ENCODE measurements around the gene FILIP1L.
A peak's percentile ranks its signal among the peaks of the same experiment; 100 is the strongest.

Gene FILIP1L

GRCh38 chr3:99920481-99921376 lies 193.6 kb downstream of the FILIP1L start:
- no peak overlapping the region for H3K4me3 ChIP-seq (replicated peaks in 1 of 2; ENCODE audit: low read depth in 2 of 2, low read length in 2 of 2)
- TF ChIP-seq, protein P1, sequence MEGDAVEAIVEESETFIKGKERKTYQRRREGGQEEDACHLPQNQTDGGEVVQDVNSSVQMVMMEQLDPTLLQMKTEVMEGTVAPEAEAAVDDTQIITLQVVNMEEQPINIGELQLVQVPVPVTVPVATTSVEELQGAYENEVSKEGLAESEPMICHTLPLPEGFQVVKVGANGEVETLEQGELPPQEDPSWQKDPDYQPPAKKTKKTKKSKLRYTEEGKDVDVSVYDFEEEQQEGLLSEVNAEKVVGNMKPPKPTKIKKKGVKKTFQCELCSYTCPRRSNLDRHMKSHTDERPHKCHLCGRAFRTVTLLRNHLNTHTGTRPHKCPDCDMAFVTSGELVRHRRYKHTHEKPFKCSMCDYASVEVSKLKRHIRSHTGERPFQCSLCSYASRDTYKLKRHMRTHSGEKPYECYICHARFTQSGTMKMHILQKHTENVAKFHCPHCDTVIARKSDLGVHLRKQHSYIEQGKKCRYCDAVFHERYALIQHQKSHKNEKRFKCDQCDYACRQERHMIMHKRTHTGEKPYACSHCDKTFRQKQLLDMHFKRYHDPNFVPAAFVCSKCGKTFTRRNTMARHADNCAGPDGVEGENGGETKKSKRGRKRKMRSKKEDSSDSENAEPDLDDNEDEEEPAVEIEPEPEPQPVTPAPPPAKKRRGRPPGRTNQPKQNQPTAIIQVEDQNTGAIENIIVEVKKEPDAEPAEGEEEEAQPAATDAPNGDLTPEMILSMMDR (IDR thresholded peaks at IDR 0.05; ENCODE audit: low read depth, low read length), result no peak

GRCh38 chr3:99919694-99920093 lies 194.6 kb downstream of the FILIP1L start:
- H3K4me3 ChIP-seq (replicated peaks in 1 of 2; ENCODE audit: low read depth in 2 of 2, low read length in 2 of 2), result no peak overlapping the region
- TF ChIP-seq, protein P1 (IDR thresholded peaks at IDR 0.05; ENCODE audit: low read depth, low read length), result no peak
- no peak for DNase-seq (ENCODE audit: low read depth in 2 of 2)

More at GRCh38 chr3:99920481-99921376, 193.6 kb downstream of the FILIP1L start:
- DNase-seq (ENCODE audit: low read depth in 2 of 2), result peak; percentile 73 to 80

- no peak overlapping the region for H3K4me3 ChIP-seq (replicated peaks in 1 of 2; ENCODE audit: low read depth in 2 of 2, low read length in 2 of 2)
- TF ChIP-seq, protein P1 (IDR thresholded peaks at IDR 0.05; ENCODE audit: low read depth, low read length), result no peak
- peak; percentile 64 to 71 for DNase-seq (ENCODE audit: low read depth in 2 of 2)
Observed at GRCh38 chr3:99918715-99919114, 195.6 kb downstream of the FILIP1L start.

- DNase-seq (ENCODE audit: low read depth in 2 of 2), result no peak
- H3K4me3 ChIP-seq (replicated peaks in 1 of 2; ENCODE audit: low read depth in 2 of 2, low read length in 2 of 2), result no peak overlapping the region
- TF ChIP-seq, protein P1 (IDR thresholded peaks at IDR 0.05; ENCODE audit: low read depth, low read length), result no peak
Observed at GRCh38 chr3:99915906-99916432, 198.3 kb downstream of the FILIP1L start.

DNA sequence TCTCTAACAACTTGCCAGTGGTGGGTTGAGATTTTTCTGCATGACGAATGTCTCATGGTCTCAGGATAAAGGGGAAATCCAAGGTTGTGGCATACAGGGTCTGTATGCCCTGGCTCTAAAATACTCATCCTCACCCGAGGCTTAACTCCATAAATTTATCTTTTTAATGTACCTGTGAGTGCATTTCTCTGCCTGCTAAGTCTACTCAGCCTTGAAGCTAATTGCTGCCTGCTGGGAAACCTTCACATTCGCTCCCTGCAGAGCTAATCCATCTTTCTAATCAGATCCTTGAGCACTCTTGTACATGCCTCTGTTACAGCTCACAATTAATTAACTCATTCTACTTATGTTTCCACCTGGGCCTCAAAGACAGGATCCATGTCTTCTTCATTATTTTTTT lies 202.9 kb downstream of the FILIP1L start:
- no peak for DNase-seq (ENCODE audit: low read depth in 2 of 2)
- H3K4me3 ChIP-seq (replicated peaks in 1 of 2; ENCODE audit: low read depth in 2 of 2, low read length in 2 of 2), result no peak overlapping the region
- TF ChIP-seq, protein P1 (IDR thresholded peaks at IDR 0.05; ENCODE audit: low read depth, low read length), result no peak

- DNase-seq (ENCODE audit: low read depth in 2 of 2), result peak in 1 of 2 donors; percentile 34
- TF ChIP-seq, protein P1 (IDR thresholded peaks at IDR 0.05; ENCODE audit: low read depth, low read length), result no peak
Observed at GRCh38 chr3:99910752-99911290, 203.5 kb downstream of the FILIP1L start.

More at GRCh38 chr3:99910752-99911290, 203.5 kb downstream of the FILIP1L start:
- H3K4me3 ChIP-seq (replicated peaks in 1 of 2; ENCODE audit: low read depth in 2 of 2, low read length in 2 of 2), result no peak overlapping the region
